K562 (cell line): ENCODE data around the gene MED13L. TPM values are rescaled to one million over a fixed set of nuclear protein-coding genes. Genes with fewer than 3 reads are reported as not detected.

Experiments
- ATAC-seq: fragments of 200-7000 bp; cut with Tn5 transposase; 3 replicates; pipeline ENCODE4 v1.9.1; 2020; ENCODE audit warnings: moderate library complexity
- BruUV-seq: library from RNA; stranded (reverse); fragments of 400-500 nt; replicated peaks from 2 replicates; lab custom pipeline; 2021; lab: Mats Ljungman, UMichigan
- CTCF ChIA-PET: fragments of 300-600 bp; formaldehyde crosslinking; extraction: SDS; loops from one replicate; lab custom pipeline; 2021; ENCODE audit warnings: low intra/inter-chr PET ratio; lab: Yijun Ruan, JAX
- POLR2A ChIA-PET: fragments of 300-600, 350-650 bp; sonication (Branson Sonifier 250); formaldehyde crosslinking; extraction: SDS; loops from one replicate; lab custom pipeline; 2021; ENCODE audit warnings: antibody characterized with exemption, inconsistent platforms; lab: Yijun Ruan, JAX
- DNase-seq, 4 experiments: peaks; one replicate each; pipeline versions ENCODE4 v3.0.0 to v3.0.0-alpha.2; 2011 to 2018; ENCODE audit warnings: low spot score in 3 of 4, mixed read lengths in 3 of 4; ENCODE audit errors: extremely low read depth in 1 of 4
- FAIRE-seq: peaks from 2 replicates; lab custom pipeline; 2011; peaks lifted over from hg19 to GRCh38; lab: Jason Lieb, UNC
- H2AFZ ChIP-seq: 2 replicates; pipeline ENCODE4 v1.6.0; 2011; ENCODE audit warnings: low read depth, low read length, control low read depth, inconsistent platforms
- H3K27ac ChIP-seq: fragments of 200-600 bp; 3 replicates; pipeline ENCODE4 v1.8.0; 2011; ENCODE audit warnings: low read depth, mild to moderate bottlenecking, control low read depth, inconsistent platforms, low read length, moderate library complexity, mixed read lengths; ENCODE audit errors: extremely low read depth
- H3K27me3 ChIP-seq, 2 experiments: fragments of 300-600 bp in 1 of 2; 2 replicates in 1 of 2; 3 replicates in 1 of 2; pipeline versions ENCODE4 v1.6.0 to v1.8.0; 2011; ENCODE audit warnings: inconsistent platforms in 2 of 2, low read length in 2 of 2, mild to moderate bottlenecking in 1 of 2, mixed read lengths in 1 of 2, moderate library complexity in 1 of 2; ENCODE audit not compliant: control insufficient read depth in 2 of 2, insufficient read depth in 2 of 2
- H3K36me3 ChIP-seq: fragments of 300-600 bp; 3 replicates; pipeline ENCODE4 v1.8.0; 2011; ENCODE audit warnings: mild to moderate bottlenecking, low read length, inconsistent platforms; ENCODE audit not compliant: control insufficient read depth, insufficient read depth
- H3K4me1 ChIP-seq, 2 experiments: fragments of 200-600 bp in 1 of 2; replicated peaks in 1 of 2; 2 replicates in 1 of 2; 3 replicates in 1 of 2; pipeline versions ENCODE4 v1.5.1 to v1.8.0; 2011; ENCODE audit warnings: inconsistent platforms in 2 of 2, low read length in 2 of 2, mild to moderate bottlenecking in 1 of 2, mixed read lengths in 1 of 2, moderate library complexity in 1 of 2; ENCODE audit not compliant: control insufficient read depth in 2 of 2, insufficient read depth in 2 of 2
- H3K4me2 ChIP-seq: 2 replicates; pipeline ENCODE4 v1.6.1; 2011; ENCODE audit warnings: low read length, control low read depth, inconsistent platforms, mixed read lengths; ENCODE audit not compliant: insufficient read depth
- H3K4me3 ChIP-seq: fragments of 200-600 bp; sonication (generic), shearing (Covaris generic); 2 replicates; pipeline ENCODE4 v1.5.1; 2016; ENCODE audit warnings: control low read depth, inconsistent platforms
- H3K79me2 ChIP-seq: fragments of 200-600 bp; 3 replicates; pipeline ENCODE4 v1.8.0; 2011; ENCODE audit warnings: low read length, inconsistent platforms; ENCODE audit not compliant: control insufficient read depth, insufficient read depth
- H3K9ac ChIP-seq, 2 experiments: 2 replicates each; pipeline versions ENCODE4 v1.6.0 to v1.6.1; 2011; ENCODE audit warnings: low read depth in 2 of 2, low read length in 2 of 2, control low read depth in 1 of 2, inconsistent platforms in 1 of 2, mild to moderate bottlenecking in 1 of 2, mixed read lengths in 1 of 2; ENCODE audit not compliant: insufficient read depth in 1 of 2
- H3K9me1 ChIP-seq: one replicate; pipeline ENCODE4 v1.6.0; 2011; ENCODE audit warnings: inconsistent platforms, mild to moderate bottlenecking, low read length, moderate library complexity; ENCODE audit not compliant: control insufficient read depth, insufficient read depth
- H3K9me3 ChIP-seq: replicated peaks from 2 replicates; pipeline ENCODE4 v1.5.1; 2011; ENCODE audit warnings: low read depth, low read length, inconsistent platforms; ENCODE audit not compliant: control insufficient read depth, insufficient read depth
- H4K20me1 ChIP-seq: replicated peaks from 2 replicates; pipeline ENCODE4 v1.6.1; 2011; ENCODE audit warnings: low read length, inconsistent platforms, mixed read lengths; ENCODE audit not compliant: control insufficient read depth, insufficient read depth
- ARID3A ChIP-seq: IDR thresholded peaks from 2 replicates; pipeline ENCODE4 v1.6.1; 2012; ENCODE audit warnings: low read depth, low read length, improper control_type of control experiment, borderline replicate concordance
- MGA ChIP-seq: fragments of 450-650 bp; IDR thresholded peaks from 2 replicates; pipeline ENCODE4 v1.6.1; 2016; ENCODE audit warnings: mild to moderate bottlenecking, moderate library complexity
- OTX1 ChIP-seq: fragments of 450-650 bp; formaldehyde crosslinking; IDR thresholded peaks from 2 replicates; pipeline ENCODE4 v1.4.0; 2022; ENCODE audit warnings: mild to moderate bottlenecking
- PHF20 ChIP-seq: fragments of 450-650 bp; IDR thresholded peaks from 2 replicates; pipeline ENCODE4 v1.6.1; 2018; ENCODE audit not compliant: partially characterized antibody
- SRF ChIP-seq, 2 experiments: fragments of 250-450, 450-650 bp in 1 of 2; sonication (Bioruptor Pico) in 1 of 2; sonication (generic) in 1 of 2; formaldehyde crosslinking; IDR thresholded peaks; 2 replicates each; pipeline versions ENCODE4 v1.5.0 to v1.5.1; 2020 to 2022; ENCODE audit warnings: mild to moderate bottlenecking in 1 of 2, missing genetic modification reagents in 1 of 2
- TFE3 ChIP-seq: fragments of 450-650 bp; formaldehyde crosslinking; IDR thresholded peaks from 2 replicates; pipeline ENCODE4 v1.4.0; 2020; ENCODE audit warnings: mild to moderate bottlenecking, mixed read lengths
- THRAP3 ChIP-seq: fragments of 450-650 bp; IDR thresholded peaks from 2 replicates; pipeline ENCODE4 v1.6.1; 2016; ENCODE audit warnings: mild to moderate bottlenecking, inconsistent platforms, borderline replicate concordance
- ZNF707 ChIP-seq: fragments of 250-450 bp; sonication (Bioruptor Pico); conservative IDR thresholded peaks from 2 replicates; pipeline ENCODE4 v1.8.0; 2022; ENCODE audit warnings: inconsistent platforms, mild to moderate bottlenecking, moderate library complexity
- WGBS: fragments of 100-300 bp; shearing (Covaris generic); methylation state at CpG from one replicate; pipeline ENCODE4 v1.1.6; 2016; ENCODE audit warnings: low coverage, mixed read lengths; ENCODE audit not compliant: insufficient coverage; ENCODE audit errors: missing lambda C conversion rate; 5-methylcytosine and 5-hydroxymethylcytosine counted together
- in situ Hi-C: fragments of 300-500 bp; cut with MboI; formaldehyde crosslinking; loops from 4 replicates; pipeline ENCODE4 v1.15.0; 2018; ENCODE audit warnings: inconsistent platforms, mixed read lengths
- intact Hi-C: fragments of 100-400 bp; cut with micrococcal nuclease; formaldehyde crosslinking; loops from 2 replicates; pipeline ENCODE4 v1.14.2; 2022
- polyA plus RNA-seq, 8 experiments: library from polyadenylated mRNA; depleted of rRNA in 4 of 8; stranded (reverse) in 5 of 8; unstranded in 3 of 8; fragments of >200 nt; fragmentation: Nextera tagmentation in 2 of 8; fragmentation: Illumina TruSeq in 1 of 8; extraction: Ambion mirVana in 2 of 8; extraction: Trizol in 1 of 8; gene quantifications; 2 replicates each; pipeline versions ENCODE4 v1.2.1 to v1.2.3, GENCODE V29; 2011 to 2014; ENCODE audit warnings: inconsistent platforms in 1 of 8, missing spikeins in 1 of 8
- total RNA-seq, 7 experiments: library from RNA; depleted of rRNA in 6 of 7; stranded (reverse); fragments of >200 nt in 6 of 7; fragmentation: Illumina TruSeq in 2 of 7; extraction: Trizol in 2 of 7; gene quantifications; 2 replicates each; pipeline versions ENCODE4 v1.2.1 to v1.2.3, GENCODE V29; 2011 to 2021; ENCODE audit warnings: low replicate concordance in 1 of 7

Gene MED13L
- total and polyA plus RNA-seq, 9 of the 15 experiments (the other 6 are each of a cell fraction or from before 2014, with no cell fraction given) = 13.4 to 90.3 (median 36.9) TPM

- BruUV-seq = no TSS peak
- H3K4me3 ChIP-seq = no peak overlapping the region
- no peak overlapping the region for H3K9ac ChIP-seq
- DNase-seq (no peak), FAIRE-seq (no peak), ATAC-seq (no peak)
- ChIA-PET CTCF (no interaction called here), POLR2A (no interaction called here)
- H3K4me2 ChIP-seq = no peak overlapping the region
- H3K27ac ChIP-seq = no peak overlapping the region
- no peaks in the 10 kb centered on the region for H3K9me3 ChIP-seq
- intact Hi-C loops = loop anchor here (10.0 kb wide), 1 partner anchor 46 kb away; no protein-coding TSS in a partner anchor
- WGBS = 87% methylated on average over 3 of the region's 3 CpGs
- H3K27me3 ChIP-seq = no peaks in the 10 kb centered on the region
- H3K4me1 ChIP-seq = peaks cover 0 to 9% of the 10 kb centered on the region in 2 experiments; a peak in 2 of 5 replicates
- H2AFZ ChIP-seq = no peak overlapping the region
- H3K79me2 ChIP-seq = peaks cover 95% of the 10 kb centered on the region
- H3K36me3 ChIP-seq = no peaks in the 10 kb centered on the region
- in situ Hi-C loops = no loop called here
- no peaks in the 10 kb centered on the region for H3K9me1 ChIP-seq
- peaks cover 12% of the 10 kb centered on the region for H4K20me1 ChIP-seq
- TF ChIP-seq MGA = no peak
- TF ChIP-seq ZNF707 (CRISPR knock-in tag) = no peak
- no peak for TF ChIP-seq PHF20
- TF ChIP-seq OTX1 = no peak
- no peak for TF ChIP-seq SRF (CRISPR knock-in tag; IDR thresholded peaks at IDR 0.05)
- TF ChIP-seq THRAP3 = no peak
- TF ChIP-seq ARID3A = no peak
- no peak for TF ChIP-seq TFE3 (CRISPR knock-in tag)
Observed at GRCh38 chr12:116148844-116149243, 128.6 kb downstream of the MED13L start.
